ENCODE results near the gene SEC14L1. TPM values are rescaled to one million over a fixed set of nuclear protein-coding genes. Genes with fewer than 3 reads are reported as not detected.

The SEC14L1 gene
- total and polyA plus RNA-seq, 2 donors from 2014 or later, result 49.2 to 157 TPM

GRCh38 chr17:77167472-77168306, 26.9 kb downstream of the SEC14L1 start:
- no peak for DNase-seq
- no peak for TF ChIP-seq CTCF (IDR thresholded peaks at IDR 0.05; ENCODE audit: borderline replicate concordance, extremely low read depth, insufficient read depth)
- no peak overlapping the region for H3K4me3 ChIP-seq (ENCODE audit: low read length in 3 of 3)
- no peak overlapping the region for H3K9ac ChIP-seq (ENCODE audit: low read length in 3 of 3)
- H3K9me3 ChIP-seq (ENCODE audit: control insufficient read depth in 2 of 3, insufficient read depth in 1 of 3, low read length in 3 of 3), result peaks cover 0 to 12% (median 8%) of the 10 kb centered on the region in 3 donors
- no peak for FAIRE-seq
- H3K36me3 ChIP-seq (ENCODE audit: control insufficient read depth in 2 of 3, insufficient read depth in 3 of 3, low read length in 3 of 3), result peaks cover 0 to 4% (median 0%) of the 10 kb centered on the region in 3 donors
- H3K27me3 ChIP-seq (ENCODE audit: control insufficient read depth, insufficient read depth, low read length), result no peaks in the 10 kb centered on the region
- H3K27ac ChIP-seq (ENCODE audit: low read depth in 2 of 2, low read length in 2 of 2), result no peak overlapping the region
- intact Hi-C loops (cut with DNase I), result no loop called here
- H3K4me1 ChIP-seq (ENCODE audit: control insufficient read depth in 2 of 3, insufficient read depth in 2 of 3, low read depth in 1 of 3, low read length in 3 of 3), result peaks cover 5 to 30% (median 25%) of the 10 kb centered on the region in 3 donors

- Histone ChIP-seq H3K27ac (ENCODE audit: low read depth in 2 of 2, low read length in 2 of 2) (no peak overlapping the region), H3K4me1 (ENCODE audit: control insufficient read depth in 2 of 3, insufficient read depth in 2 of 3, low read depth in 1 of 3, low read length in 3 of 3) (peaks cover 0 to 11% (median 6%) of the 10 kb centered on the region in 3 donors), H3K4me3 (ENCODE audit: low read length in 3 of 3) (no peak overlapping the region), H3K9ac (ENCODE audit: low read length in 3 of 3) (no peak overlapping the region), H3K9me3 (ENCODE audit: control insufficient read depth in 2 of 3, insufficient read depth in 1 of 3, low read length in 3 of 3) (peaks cover 2 to 17% (median 4%) of the 10 kb centered on the region in 3 donors), H3K36me3 (ENCODE audit: control insufficient read depth in 2 of 3, insufficient read depth in 3 of 3, low read length in 3 of 3) (peaks cover 0 to 18% (median 4%) of the 10 kb centered on the region in 3 donors), H3K27me3 (ENCODE audit: control insufficient read depth, insufficient read depth, low read length) (no peaks in the 10 kb centered on the region)
- intact Hi-C loops (cut with DNase I), result no loop called here
- DNase-seq (no peak), FAIRE-seq (no peak)
- TF ChIP-seq CTCF (IDR thresholded peaks at IDR 0.05; ENCODE audit: borderline replicate concordance, extremely low read depth, insufficient read depth), result no peak
Measured at GRCh38 chr17:77173104-77173503, 32.3 kb downstream of the SEC14L1 start.

- H3K27me3 ChIP-seq (ENCODE audit: control insufficient read depth, insufficient read depth, low read length), result no peaks in the 10 kb centered on the region
- peaks cover 0 to 21% (median 13%) of the 10 kb centered on the region in 3 donors for H3K4me1 ChIP-seq (ENCODE audit: control insufficient read depth in 2 of 3, insufficient read depth in 2 of 3, low read depth in 1 of 3, low read length in 3 of 3)
- no peak overlapping the region for H3K9ac ChIP-seq (ENCODE audit: low read length in 3 of 3)
- no peak overlapping the region for H3K4me3 ChIP-seq (ENCODE audit: low read length in 3 of 3)
- H3K36me3 ChIP-seq (ENCODE audit: control insufficient read depth in 2 of 3, insufficient read depth in 3 of 3, low read length in 3 of 3), result peaks cover 0 to 14% (median 4%) of the 10 kb centered on the region in 3 donors
- DNase-seq (no peak), FAIRE-seq (no peak)
- no peak overlapping the region for H3K27ac ChIP-seq (ENCODE audit: low read depth in 2 of 2, low read length in 2 of 2)
- intact Hi-C loops (cut with DNase I), result no loop called here
- no peak for TF ChIP-seq CTCF (IDR thresholded peaks at IDR 0.05; ENCODE audit: borderline replicate concordance, extremely low read depth, insufficient read depth)
- H3K9me3 ChIP-seq (ENCODE audit: control insufficient read depth in 2 of 3, insufficient read depth in 1 of 3, low read length in 3 of 3), result peaks cover 0 to 13% (median 2%) of the 10 kb centered on the region in 3 donors
Measured at GRCh38 chr17:77174928-77175661, 34.3 kb downstream of the SEC14L1 start.

Data from kidney (tissue), 14 donors.